HUDEP-2 (cell line): ENCODE results near the gene SAPCD2.

ENCODE experiments used
- DNase-seq, 76 experiments: peaks; one replicate each; lab custom pipeline; 2025; ENCODE audit not compliant: unreplicated experiment in 76 of 76; lab: John Stamatoyannopoulos, UW

SAPCD2 gene

GRCh38 chr9:137020771-137021567 lies 49.4 kb downstream of the SAPCD2 start:
- no peak for DNase-seq

- DNase-seq: no peak
These were observed 50.3 kb downstream of the SAPCD2 start for GRCh38 chr9:137019891-137020683.

- DNase-seq: no peak
These were observed 51.4 kb downstream of the SAPCD2 start for GRCh38 chr9:137018761-137019559.

- no peak for DNase-seq
These were observed 52.4 kb downstream of the SAPCD2 start for GRCh38 chr9:137017791-137018497.

GRCh38 chr9:137017071-137017470 lies 53.3 kb downstream of the SAPCD2 start:
- DNase-seq: no peak

- no peak for DNase-seq
These were observed 53.9 kb downstream of the SAPCD2 start for GRCh38 chr9:137016436-137016835.

GRCh38 chr9:137015976-137016375 lies 54.4 kb downstream of the SAPCD2 start:
- no peak for DNase-seq

- DNase-seq: no peak
These were observed 54.8 kb downstream of the SAPCD2 start for GRCh38 chr9:137015540-137015930.

GRCh38 chr9:137014776-137015539 lies 55.4 kb downstream of the SAPCD2 start:
- DNase-seq: no peak

GRCh38 chr9:137014166-137014565 lies 56.2 kb downstream of the SAPCD2 start:
- DNase-seq: no peak

- no peak for DNase-seq
These were observed 56.8 kb downstream of the SAPCD2 start for GRCh38 chr9:137013571-137013940.

GRCh38 chr9:137012694-137013570 lies 57.4 kb downstream of the SAPCD2 start:
- no peak for DNase-seq
